ENCODE results near the gene B4GALT2.

The B4GALT2 gene

DNA sequence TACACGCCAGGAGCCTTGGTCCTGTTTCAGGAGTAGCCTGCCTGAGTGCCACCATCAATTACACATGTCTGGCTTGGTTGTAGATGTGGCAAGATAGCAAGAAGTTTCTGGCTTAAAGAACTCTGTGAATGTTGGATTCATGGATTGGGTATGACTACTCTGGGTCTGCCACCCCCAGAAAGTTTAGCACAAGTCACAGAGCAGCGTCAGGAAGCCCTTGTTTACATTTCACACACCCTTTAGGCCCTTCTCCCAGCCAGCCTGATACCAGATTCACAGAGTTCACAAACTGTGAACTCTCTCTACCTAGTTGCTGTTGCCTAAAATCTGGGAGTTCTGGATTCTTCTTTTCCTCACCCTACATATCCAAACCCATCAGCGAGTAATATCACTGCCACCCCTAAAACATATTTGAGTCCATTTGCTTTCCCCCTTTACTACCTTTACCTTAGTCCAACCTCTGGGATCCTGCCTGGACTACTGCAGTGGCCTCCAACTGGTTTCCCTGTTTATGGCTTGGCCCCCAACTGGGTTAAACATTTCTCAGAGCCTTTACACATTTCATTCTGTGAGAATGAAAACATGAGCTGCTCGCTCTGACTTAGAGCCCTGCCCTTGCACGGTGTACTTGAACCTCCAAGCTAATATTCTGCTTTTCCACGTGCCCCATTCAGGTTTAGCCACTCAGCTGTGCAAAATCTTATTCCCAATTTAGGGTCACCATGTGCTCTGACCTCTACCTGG lies 8.3 kb downstream of the B4GALT2 start:
- no peak for FAIRE-seq

GRCh38 chr1:43990271-43991199 lies 11.5 kb downstream of the B4GALT2 start:
- no peak for FAIRE-seq

GRCh38 chr1:43991200-43991475 lies 12.1 kb downstream of the B4GALT2 start:
- no peak for FAIRE-seq

DNA sequence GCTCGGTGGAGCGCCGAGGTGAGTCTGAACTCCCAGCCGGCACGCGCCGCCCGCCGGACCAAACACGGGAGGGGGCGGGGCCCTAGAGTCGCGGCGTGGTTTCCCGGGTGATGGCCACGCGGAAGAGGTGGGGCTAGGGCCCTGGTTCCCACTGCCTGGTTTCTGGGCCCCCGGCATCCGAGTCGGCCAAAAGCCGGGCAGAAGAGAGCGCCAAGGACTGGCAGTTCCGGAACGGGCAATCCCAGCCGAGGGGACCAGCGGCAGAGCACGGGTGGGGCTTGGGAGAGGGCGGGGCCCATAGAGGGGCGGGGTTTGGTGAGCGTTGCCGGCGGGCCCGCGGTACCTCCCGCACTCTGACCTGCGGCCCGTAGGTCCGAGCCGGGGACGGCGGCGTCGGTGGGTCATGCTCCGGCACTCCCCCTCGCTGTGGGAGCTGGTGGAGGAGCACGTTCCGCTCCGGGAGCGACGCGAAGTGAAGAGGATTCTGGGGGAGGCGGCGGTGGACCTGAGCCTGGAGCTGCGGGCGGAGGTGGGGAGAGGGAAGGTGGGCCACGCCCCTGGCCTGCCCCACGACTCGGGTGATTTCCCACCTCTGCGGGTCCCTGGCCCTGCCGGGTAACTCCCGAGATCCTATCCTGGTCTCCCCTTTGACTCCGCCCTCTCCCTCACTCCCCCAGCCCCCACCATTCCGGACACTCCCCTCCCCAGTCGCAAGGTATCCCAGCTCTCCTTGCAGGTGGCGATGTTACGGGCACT lies 12.6 kb downstream of the B4GALT2 start, which contains the start of gene CCDC24:
Gene CCDC24 (plus strand): TSS at position 124 of the 756 bp plus-strand sequence. CDS start 280 bp downstream, at position 404.
- peak; percentile 71 for FAIRE-seq

GRCh38 chr1:43992232-43992995 lies 13.4 kb downstream of the B4GALT2 start:
- FAIRE-seq: no peak

- no peak for FAIRE-seq
These were observed 14.3 kb downstream of the B4GALT2 start for GRCh38 chr1:43993206-43993914.

DNA sequence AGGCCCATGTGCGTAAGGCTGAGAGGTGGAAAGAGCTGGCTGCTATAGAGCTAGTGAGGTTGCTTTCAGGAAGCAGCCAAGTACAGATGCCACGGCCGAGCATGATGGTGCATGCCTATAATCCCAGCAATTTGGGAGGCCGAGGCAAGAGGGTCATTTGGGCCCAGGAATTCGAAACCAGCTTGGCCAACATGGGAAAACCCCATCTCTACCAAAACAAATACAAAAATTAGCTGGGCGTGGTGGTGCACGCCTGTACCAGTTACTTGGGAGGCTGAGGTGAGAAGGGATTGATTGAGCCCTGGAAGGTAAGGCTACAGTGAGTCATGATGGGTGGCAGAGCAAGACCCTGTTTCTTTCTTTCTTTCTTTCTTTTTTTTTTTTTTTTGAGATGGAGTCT lies 15.1 kb downstream of the B4GALT2 start:
- FAIRE-seq: no peak

DNA sequence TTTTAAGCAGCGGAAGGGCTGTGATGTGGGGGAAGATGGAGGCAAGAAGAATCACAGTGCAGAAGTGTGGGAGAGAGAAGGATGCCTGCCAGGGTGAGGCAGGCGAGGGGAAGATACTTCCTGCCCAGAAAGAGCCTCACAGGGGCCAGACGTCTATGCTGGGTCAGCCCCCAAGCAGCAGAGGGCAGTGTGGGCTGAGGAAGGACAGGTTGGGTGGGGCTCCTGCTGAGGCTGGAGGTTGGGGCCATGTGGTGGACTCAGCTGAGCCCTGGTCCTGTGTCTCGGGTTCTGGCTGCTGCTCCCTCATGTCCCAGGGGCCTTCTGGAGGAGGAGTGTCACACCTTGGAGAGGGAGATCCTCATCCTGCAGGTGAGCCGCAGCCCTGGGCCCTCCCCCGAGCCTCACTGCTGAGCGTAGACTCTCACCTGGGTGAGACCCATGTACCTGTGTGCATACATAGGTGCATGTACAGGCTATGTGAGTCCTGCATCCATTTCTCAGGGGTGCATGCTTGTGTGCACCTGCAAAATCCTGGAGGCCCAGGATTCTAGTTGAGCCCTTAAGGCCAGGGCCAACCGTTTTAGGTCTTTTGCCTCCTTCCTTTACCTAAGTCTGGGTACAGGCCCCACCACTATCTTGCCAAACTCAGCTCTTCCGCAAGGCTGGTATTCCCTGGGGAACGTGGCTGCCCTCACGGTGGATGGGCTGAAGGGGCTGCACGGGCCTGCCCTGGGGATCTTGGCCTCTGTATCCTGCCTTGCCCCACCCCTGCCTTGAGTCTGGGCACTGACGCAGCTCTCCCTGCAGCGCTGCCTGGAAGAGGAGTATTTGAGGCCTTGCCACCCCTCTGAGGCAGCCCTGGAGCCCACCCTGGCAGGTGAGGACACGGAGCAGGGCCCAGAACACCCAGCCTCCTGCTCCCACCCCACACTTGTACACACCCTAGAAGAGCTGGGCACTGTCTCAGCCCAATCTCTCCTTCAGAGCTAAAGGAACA lies 16.1 kb downstream of the B4GALT2 start:
- no peak for FAIRE-seq

DNA sequence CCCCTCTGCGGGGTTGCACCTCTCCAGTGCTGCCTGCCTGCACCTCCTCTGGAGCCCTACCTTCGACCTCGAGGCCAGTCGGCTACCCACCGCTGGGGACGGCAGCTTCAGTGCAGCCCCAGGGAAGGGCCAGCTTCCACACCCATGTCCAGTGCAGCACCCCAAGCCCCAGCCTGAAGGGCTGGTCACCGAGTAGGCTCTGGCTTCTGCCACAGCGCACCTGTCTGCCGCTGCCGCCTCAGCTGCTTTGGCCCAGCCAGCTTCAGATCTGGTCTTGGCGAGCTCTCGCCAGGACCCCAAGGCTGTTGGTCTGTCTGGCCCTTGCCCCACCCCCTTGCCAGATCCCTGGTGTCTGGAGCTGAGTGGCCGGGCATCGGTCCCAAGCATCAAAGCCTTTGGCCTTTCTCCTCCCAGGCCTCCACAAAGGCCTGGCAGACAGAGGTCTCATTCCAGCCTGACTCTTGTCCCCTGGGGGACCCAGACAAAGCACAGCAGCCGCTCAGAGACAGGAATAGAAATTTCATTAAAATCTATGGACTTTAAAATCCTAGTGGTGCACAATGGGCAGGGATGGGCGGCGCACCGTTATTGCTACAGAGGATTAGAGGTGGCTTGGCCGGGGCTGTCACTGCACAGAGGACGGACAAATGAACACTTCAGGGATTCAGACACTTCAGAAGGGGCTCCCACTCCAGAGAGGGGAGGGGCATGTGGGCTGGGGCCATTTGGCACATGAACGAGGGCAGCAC lies 17.1 kb downstream of the B4GALT2 start:
- no peak for FAIRE-seq

DNA sequence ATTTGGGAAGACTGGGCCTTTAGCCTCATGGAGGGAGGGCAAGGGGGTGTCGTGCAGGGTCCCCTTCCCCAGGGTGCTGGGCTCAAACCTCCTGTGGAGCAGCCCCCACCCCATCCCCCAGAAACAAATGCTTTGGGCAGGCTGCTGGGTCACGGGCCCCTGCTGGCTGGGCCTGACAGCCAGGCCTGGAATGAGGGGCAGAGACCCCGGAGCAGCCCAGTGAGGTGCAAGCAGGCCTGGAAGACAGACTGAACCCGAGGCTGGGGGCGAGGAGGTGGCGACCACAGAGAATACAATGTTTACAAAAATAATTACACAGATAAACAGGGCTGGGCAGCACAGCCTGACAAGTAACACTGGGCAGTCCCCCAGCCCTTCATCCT lies 17.7 kb downstream of the B4GALT2 start:
- FAIRE-seq: no peak

- no peak for FAIRE-seq
These were observed 18.4 kb downstream of the B4GALT2 start for GRCh38 chr1:43997295-43997999.

- FAIRE-seq: no peak
These were observed 19.0 kb downstream of the B4GALT2 start for GRCh38 chr1:43998000-43998378.

DNA sequence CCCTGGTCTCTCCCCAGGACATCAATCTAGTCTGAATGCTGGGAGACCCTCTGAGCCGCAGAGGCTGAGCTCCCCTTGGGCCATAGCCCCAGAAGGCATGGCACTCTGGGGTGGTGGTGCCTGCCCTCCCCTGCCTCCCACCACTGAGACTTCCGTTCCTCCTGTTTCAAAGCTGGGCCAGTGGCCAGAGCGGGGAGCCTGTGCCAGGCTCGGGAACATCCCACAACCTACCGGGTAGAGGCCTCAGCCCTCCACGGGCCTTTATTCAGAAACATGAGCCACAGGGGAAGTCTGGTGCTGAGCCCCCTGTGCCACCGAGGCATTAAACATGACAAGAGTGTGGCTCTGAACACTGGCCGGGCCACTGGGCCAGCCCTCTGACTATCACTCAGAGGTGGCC lies 20.4 kb downstream of the B4GALT2 start:
- FAIRE-seq: no peak

DNA sequence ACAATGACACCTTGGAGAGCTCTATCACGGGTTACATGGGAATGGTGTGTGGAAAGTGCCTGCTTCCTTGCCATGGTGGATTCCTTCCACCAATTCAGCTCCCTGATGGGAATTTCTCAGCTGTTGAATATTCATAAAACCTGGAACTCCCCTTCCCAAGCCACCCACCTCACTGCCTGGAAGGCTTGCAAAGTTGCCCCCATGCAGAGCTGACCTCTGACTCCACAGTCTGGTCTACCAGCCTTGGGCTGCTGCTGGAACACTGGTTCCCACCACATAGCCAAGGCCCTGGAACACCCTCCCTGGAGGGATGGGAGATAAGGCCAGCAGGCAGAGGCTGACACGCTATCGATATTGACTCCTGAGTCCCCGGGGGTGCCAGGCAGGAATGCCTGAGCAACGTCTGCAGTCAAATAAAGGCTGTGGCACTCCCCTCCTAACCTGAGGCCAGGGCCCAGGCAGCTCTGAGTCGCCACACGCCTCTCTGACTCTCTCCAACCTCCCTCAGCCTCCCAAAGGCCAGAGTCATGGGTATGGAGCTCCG lies 21.2 kb downstream of the B4GALT2 start:
- FAIRE-seq: no peak

DNA sequence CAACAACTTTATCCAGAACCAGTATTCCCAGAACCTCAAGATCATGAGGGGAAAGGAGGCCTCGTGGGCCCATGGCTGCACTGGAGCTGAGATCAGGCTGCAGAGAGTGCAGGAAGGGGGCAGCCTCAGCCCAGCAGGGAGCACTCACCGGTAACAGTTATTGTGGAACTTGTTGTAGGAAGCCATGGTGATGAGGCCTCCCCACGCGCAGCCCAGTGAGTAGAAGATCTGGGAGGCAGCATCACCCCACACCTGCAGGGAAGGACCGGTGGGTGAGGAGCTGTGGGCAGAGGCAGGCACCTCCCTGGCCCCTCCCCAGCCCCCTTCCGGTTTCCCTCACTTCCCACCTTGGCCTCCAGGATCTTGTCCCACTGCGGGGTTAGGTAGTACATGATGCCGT lies 23.2 kb downstream of the B4GALT2 start:
- no peak for FAIRE-seq

GRCh38 chr1:44002606-44003157 lies 23.7 kb downstream of the B4GALT2 start:
- FAIRE-seq: no peak

DNA sequence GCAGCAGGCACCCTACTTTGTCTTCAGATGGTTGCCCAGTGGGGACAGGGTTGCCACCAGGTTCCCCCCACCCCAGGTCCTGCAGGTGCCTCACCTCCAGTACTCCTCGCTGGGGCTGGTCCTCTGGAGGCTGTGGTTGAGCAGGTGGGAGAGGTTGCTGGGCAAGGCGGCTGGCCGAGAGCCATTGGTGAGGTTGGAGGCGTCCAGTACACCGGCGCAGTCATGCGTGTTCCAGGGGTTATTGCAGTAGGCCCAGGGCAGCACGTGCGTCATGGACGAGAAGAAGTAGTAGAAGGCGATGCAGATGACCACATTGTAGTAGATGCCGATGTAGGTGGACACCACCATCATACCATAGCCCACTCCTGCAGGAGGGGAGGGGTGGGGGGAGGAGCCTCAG lies 29.2 kb downstream of the B4GALT2 start:
- no peak for FAIRE-seq

- FAIRE-seq: no peak
These were observed 32.0 kb downstream of the B4GALT2 start for GRCh38 chr1:44010935-44011471.
